GM18858 (cell line): ENCODE results near the gene EPHB3.

Source experiments
- ATAC-seq: cut with Tn5 transposase; IDR thresholded peaks from one replicate; pipeline ENCODE4 v1.9.1; 2021; ENCODE audit not compliant: unreplicated experiment

EPHB3 gene

GRCh38 chr3:184543256-184543655 lies 18.3 kb upstream of the EPHB3 start:
- ATAC-seq: no peak

DNA sequence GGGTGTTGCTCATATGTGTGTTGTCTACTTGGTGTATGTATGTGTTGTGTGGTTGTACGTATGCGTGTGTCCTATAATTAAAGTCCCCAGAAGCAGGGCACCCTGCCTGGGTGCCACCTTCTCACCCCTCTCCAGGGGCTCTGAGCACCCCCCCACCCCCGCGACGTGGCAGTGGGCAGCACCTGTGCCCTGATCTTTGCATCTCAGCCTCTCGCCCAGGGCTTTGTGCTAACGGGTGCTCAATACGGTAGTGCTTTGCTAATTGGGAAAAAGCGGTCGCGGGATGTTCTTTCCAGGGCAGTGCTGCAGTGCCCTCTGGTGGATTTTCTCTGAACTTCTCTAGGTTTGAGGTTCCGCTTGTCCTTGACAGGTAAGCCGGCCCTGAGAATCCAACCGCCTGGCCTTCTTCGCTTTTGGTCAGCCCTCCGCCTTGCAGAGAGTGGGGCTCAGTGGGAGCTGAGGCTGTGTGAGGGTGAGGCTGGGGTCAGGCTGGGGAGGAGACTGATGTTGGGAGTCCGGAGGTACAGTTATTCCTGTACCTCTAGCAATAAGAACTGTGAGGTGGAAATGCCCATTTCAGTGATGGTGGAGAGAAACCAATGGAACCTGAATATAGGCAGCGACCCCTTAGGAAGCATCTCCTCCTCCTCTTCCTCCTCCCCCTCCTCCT lies 17.6 kb upstream of the EPHB3 start:
- ATAC-seq: no peak

- no peak for ATAC-seq
These were observed 17.1 kb upstream of the EPHB3 start for GRCh38 chr3:184544513-184544861.

DNA sequence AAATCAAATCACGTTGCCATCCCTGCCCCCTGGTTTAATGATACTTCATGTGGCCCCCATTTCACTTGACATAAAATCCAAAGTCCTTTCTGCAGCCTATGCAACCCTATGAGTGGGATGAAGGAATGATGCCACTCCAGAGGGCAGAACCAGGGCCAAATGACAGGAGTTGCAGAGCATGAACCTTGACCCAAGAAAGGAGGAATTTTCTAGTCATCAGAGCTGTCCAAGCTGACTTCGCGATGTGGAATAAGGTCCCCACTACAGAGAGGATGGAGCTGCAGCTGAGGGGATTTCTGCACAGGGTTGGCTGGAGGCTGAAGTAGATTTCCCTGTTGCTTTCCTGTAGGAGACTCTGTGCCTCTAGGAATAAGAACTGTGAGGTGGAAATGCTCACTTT lies 15.8 kb upstream of the EPHB3 start:
- no peak for ATAC-seq

- no peak for ATAC-seq
These were observed 15.3 kb upstream of the EPHB3 start for GRCh38 chr3:184546252-184546651.

- no peak for ATAC-seq
These were observed 11.6 kb upstream of the EPHB3 start for GRCh38 chr3:184549796-184550577.

DNA sequence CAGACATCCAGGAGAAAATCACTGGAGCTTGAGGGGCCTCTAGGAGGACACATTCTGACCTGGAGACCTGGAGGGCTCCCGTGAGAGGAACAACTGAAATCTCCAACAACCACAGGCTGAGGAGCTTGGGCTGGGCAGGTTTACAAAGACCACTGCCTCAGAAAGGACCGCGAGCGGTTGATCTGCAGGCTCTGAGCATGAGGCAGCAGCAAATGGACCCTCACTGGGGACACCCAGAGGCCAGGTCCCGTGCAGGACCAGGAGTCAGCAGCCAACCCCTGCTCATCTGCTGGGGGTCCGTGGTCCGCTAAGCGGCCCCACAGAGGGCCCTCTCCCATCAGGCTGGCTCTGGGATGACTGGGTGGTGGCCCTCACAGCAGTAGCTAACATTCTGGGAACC lies 10.5 kb upstream of the EPHB3 start:
- ATAC-seq: no peak

GRCh38 chr3:184551614-184552256 lies 9.8 kb upstream of the EPHB3 start:
- ATAC-seq: no peak

GRCh38 chr3:184552296-184552695 lies 9.3 kb upstream of the EPHB3 start:
- ATAC-seq: no peak

GRCh38 chr3:184552863-184553262 lies 8.7 kb upstream of the EPHB3 start:
- no peak for ATAC-seq

DNA sequence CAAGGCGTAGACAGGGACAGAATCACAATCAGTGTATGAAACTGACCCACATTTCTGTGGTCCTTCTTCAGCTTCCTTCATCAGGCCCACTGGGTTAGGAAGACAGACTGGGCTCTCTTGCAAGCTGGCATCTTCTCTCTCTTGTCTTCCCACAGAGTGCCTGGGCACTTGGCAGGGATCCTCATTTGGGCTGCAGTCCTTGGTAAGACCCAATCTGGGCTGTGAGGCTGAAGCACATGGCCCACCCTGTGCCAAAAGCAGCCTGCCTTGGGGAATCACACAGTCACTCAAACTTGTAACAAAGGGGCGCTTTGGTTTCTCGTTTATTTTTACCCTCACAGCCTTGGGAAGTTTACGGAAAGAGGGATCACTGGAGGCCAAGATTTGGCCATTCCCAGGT lies 8.2 kb upstream of the EPHB3 start:
- ATAC-seq: no peak

- no peak for ATAC-seq
These were observed 7.1 kb upstream of the EPHB3 start for GRCh38 chr3:184554461-184554860.

GRCh38 chr3:184556582-184557347 lies 4.8 kb upstream of the EPHB3 start:
- ATAC-seq: no peak

GRCh38 chr3:184557348-184557950 lies 4.1 kb upstream of the EPHB3 start:
- no peak for ATAC-seq

- ATAC-seq: no peak
These were observed 2.9 kb upstream of the EPHB3 start for GRCh38 chr3:184558726-184559125.

DNA sequence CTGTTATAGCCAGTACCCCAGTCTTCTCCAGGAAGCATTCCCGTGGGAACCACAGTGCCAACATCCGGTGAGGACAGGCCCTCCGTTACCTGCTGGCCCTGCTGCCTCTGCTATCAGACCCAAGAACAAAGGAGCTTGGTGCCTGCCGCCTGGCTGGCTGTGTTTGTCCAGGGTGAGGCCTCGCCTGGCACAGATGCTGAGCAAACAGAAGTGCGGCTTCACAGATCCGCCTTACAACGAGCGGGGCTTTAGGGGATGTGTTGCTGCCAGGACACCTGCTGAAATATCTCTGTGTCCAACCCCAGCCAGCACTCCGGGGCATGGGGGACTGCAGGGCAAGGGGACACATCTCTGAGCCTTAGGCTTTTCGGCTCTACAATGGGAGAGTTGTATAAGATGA lies 2.2 kb upstream of the EPHB3 start:
- no peak for ATAC-seq

DNA sequence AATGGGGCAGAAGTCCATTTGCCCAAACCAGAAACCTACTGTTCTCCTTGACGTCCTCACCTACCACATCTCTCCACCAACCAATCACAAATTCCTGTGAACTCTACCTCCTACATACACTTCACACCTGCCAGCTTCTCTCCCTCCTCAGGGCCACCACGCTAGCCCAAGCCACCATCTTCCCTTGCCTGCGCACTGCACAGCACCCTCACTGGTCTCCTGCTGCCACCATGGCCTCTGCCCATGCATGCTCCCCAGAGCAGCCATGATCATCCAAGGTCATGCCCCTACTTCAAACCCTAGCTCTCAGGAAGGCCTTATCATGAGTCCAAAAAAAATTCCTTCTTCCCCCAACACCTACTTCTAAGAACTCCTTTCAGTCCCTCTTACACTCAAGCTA lies 1.1 kb upstream of the EPHB3 start:
- no peak for ATAC-seq

- ATAC-seq: no peak
These were observed 610 bp downstream of the EPHB3 start for GRCh38 chr3:184561913-184562877.

DNA sequence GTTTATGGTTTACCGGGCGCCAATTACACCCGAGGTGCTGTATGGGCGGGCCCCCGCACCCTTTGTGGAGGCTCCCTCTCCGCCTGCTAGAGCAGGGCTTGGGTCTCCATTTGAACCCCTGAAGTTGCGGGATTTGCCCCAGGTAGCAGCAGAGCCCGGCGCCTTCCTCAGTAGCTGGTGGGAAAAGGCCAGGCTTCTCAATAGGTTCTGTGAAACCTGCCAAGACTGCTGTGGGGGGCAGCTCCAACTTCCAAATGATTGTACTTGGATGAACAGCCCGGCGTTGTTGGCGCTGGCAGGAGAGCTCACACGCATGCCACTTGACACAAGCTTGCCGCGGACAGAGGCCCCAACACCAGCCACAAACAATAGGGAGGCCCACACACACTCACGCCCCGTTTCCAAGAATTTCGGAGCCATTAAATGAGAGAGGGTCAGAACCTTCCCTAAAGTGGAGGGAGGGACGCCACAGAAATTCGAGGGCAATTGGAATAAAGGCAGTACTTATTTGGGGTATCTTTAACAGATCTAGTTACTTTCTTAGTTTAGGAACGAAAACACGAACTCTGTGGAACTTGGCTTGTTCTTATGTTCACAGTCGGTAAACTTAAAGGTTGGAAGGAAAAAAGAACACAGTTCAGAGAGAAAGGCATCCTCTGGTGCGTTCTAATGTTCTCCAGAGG lies 1.4 kb downstream of the EPHB3 start:
- no peak for ATAC-seq

DNA sequence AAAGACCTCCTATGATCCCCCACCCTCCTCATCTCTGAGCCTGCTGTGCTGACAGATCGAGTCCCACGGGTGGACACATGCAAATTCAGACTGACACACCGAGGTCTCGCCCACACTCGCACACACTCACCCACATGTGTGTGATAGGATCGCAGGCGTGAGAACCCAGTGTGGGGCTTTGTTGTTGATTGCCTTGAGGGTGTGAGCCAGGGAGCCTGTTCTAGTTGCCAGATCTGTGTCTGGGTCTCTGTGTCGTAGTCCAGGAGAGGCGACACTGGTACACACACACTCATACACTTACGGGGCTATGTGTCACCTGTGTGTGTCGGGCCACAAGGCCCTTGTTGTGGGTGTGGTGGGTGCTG lies 2.0 kb downstream of the EPHB3 start:
- ATAC-seq: no peak
